B cell (primary cell): Measurements from ENCODE around the gene SFXN4. TPM values are rescaled to one million over a fixed set of nuclear protein-coding genes. Genes with fewer than 3 reads are reported as not detected.
"Not testable (repeated sequence)": the region's sequence is repeated elsewhere in the genome, so short reads cannot be mapped to it uniquely, and the experiment has no call there.

Experiments
- ATAC-seq: fragments of 200-7000 bp; cut with Tn5 transposase; one replicate; pipeline ENCODE4 v1.10.0; 2021; ENCODE audit warnings: low read depth, mild to moderate bottlenecking, moderate number of reproducible peaks, moderate library complexity
- CTCF ChIA-PET: fragments of 350-600 bp; sonication (Branson Sonifier 250); formaldehyde crosslinking; loops from one replicate; lab custom pipeline; 2021; ENCODE audit warnings: antibody characterized with exemption, inconsistent platforms; lab: Charles Lee
- POLR2A ChIA-PET: fragments of 350-600 bp; sonication (Branson Sonifier 250); formaldehyde crosslinking; loops from one replicate; lab custom pipeline; 2021; ENCODE audit warnings: antibody characterized with exemption; lab: Charles Lee
- DNase-seq: peaks from one replicate; pipeline ENCODE4 v3.0.0; 2013
- H2AFZ ChIP-seq: 2 replicates; pipeline ENCODE4 v1.6.1; 2012; ENCODE audit warnings: mild to moderate bottlenecking, low read depth, low read length; ENCODE audit not compliant: insufficient read depth, poor library complexity, severe bottlenecking
- H3K27ac ChIP-seq, 2 donors: 1 replicate in 1 of 2; 2 replicates in 1 of 2; pipeline ENCODE4 v1.5.1; 2012 to 2013; ENCODE audit warnings: low read length in 2 of 2, mild to moderate bottlenecking in 2 of 2, moderate library complexity in 1 of 2
- H3K27me3 ChIP-seq, 4 experiments: fragments of 200-600 bp in 1 of 4; sonication (generic) in 1 of 4; replicated peaks in 1 of 4; 1 replicate in 2 of 4; 2 replicates in 2 of 4; pipeline versions ENCODE4 v1.6.1 to v1.7.0; 2013 to 2016; ENCODE audit warnings: low read length in 3 of 4, mild to moderate bottlenecking in 2 of 4, mixed read lengths in 1 of 4, moderate library complexity in 1 of 4; ENCODE audit not compliant: insufficient read depth in 4 of 4, control insufficient read depth in 3 of 4; ENCODE audit errors: control extremely low read depth in 1 of 4
- H3K36me3 ChIP-seq, 2 experiments: replicated peaks in 1 of 2; 1 replicate in 1 of 2; 2 replicates in 1 of 2; pipeline versions ENCODE4 v1.6.1 to v1.7.1; 2013; ENCODE audit warnings: low read length in 1 of 2; ENCODE audit not compliant: insufficient read depth in 2 of 2, control insufficient read depth in 1 of 2; ENCODE audit errors: control extremely low read depth in 1 of 2, extremely low read depth in 1 of 2
- H3K4me1 ChIP-seq, 2 donors: fragments of 200-600 bp in 1 of 2; sonication (generic) in 1 of 2; 1 replicate in 1 of 2; 2 replicates in 1 of 2; pipeline versions ENCODE4 v1.5.1 to v1.6.1; 2013 to 2017; ENCODE audit warnings: low read length in 2 of 2; ENCODE audit not compliant: control insufficient read depth in 2 of 2, insufficient read depth in 2 of 2
- H3K4me2 ChIP-seq: replicated peaks from 2 replicates; pipeline ENCODE3; 2012; ENCODE audit warnings: mild to moderate bottlenecking, low read depth, low read length; ENCODE audit not compliant: poor library complexity, severe bottlenecking
- H3K4me3 ChIP-seq, 5 experiments: fragments of 200-600 bp in 1 of 5; sonication (generic) in 1 of 5; 1 replicate in 3 of 5; 2 replicates in 2 of 5; pipeline versions ENCODE4 v1.5.1 to v1.7.0; 2011 to 2016; ENCODE audit warnings: low read length in 4 of 5, mild to moderate bottlenecking in 4 of 5, low read depth in 2 of 5, control low read depth in 1 of 5, moderate library complexity in 1 of 5; ENCODE audit not compliant: insufficient read depth in 1 of 5; ENCODE audit errors: control extremely low read depth in 1 of 5, extremely low read depth in 1 of 5
- H3K79me2 ChIP-seq: fragments of 200-600 bp; sonication (generic); one replicate; pipeline ENCODE4 v1.6.0; 2016; ENCODE audit warnings: low read length; ENCODE audit not compliant: control insufficient read depth, insufficient read depth
- H3K9ac ChIP-seq: fragments of 200-600 bp; sonication (generic); 2 replicates; pipeline ENCODE4 v1.6.1; 2017; ENCODE audit warnings: mild to moderate bottlenecking, low read length, moderate library complexity
- H3K9me3 ChIP-seq, 3 donors: one replicate each; pipeline versions ENCODE4 v1.6.1 to v1.7.1; 2013; ENCODE audit warnings: low read length in 2 of 3; ENCODE audit not compliant: control insufficient read depth in 2 of 3, insufficient read depth in 1 of 3; ENCODE audit errors: control extremely low read depth in 1 of 3
- H4K20me1 ChIP-seq: 2 replicates; pipeline ENCODE4 v1.6.0; 2012; ENCODE audit warnings: mild to moderate bottlenecking, low read length; ENCODE audit not compliant: insufficient read depth, control insufficient read depth, poor library complexity, severe bottlenecking
- H3K27ac Mint-ChIP-seq: one replicate; pipeline ENCODE4 v1.8.0; 2021; ENCODE audit warnings: mixed read lengths
- H3K27me3 Mint-ChIP-seq: one replicate; pipeline ENCODE4 v1.8.0; 2021; ENCODE audit warnings: mixed read lengths
- H3K4me1 Mint-ChIP-seq: one replicate; pipeline ENCODE4 v1.8.0; 2021; ENCODE audit warnings: mixed read lengths
- H3K4me3 Mint-ChIP-seq: one replicate; pipeline ENCODE4 v1.8.0; 2021; ENCODE audit warnings: mixed read lengths
- H3K9me3 Mint-ChIP-seq: one replicate; pipeline ENCODE4 v1.8.0; 2022; ENCODE audit warnings: mixed read lengths; ENCODE audit not compliant: insufficient read depth
- EZH2 ChIP-seq: IDR thresholded peaks from 2 replicates; pipeline ENCODE4 v1.6.1; 2012; ENCODE audit warnings: borderline replicate concordance, low read depth, mild to moderate bottlenecking, moderate library complexity, low read length; ENCODE audit not compliant: insufficient read depth, poor library complexity, severe bottlenecking
- WGBS: methylation state at CpG from one replicate; pipeline ENCODE4 v1.1.5; 2013; ENCODE audit warnings: missing lambda C conversion rate; ENCODE audit not compliant: insufficient coverage; 5-methylcytosine and 5-hydroxymethylcytosine counted together
- intact Hi-C: fragments of 100-400 bp; cut with micrococcal nuclease; formaldehyde crosslinking; loops from one replicate; pipeline ENCODE4 v1.10.0; 2022
- polyA plus RNA-seq: library from polyadenylated mRNA; depleted of rRNA; stranded (reverse); fragments of >200 nt; gene quantifications from 2 replicates; pipeline ENCODE4 v1.2.3, GENCODE V29; 2012
- total RNA-seq, 2 donors: library from RNA; stranded (reverse); fragments of 120-200 nt in 1 of 2; gene quantifications; 1 replicate in 1 of 2; 2 replicates in 1 of 2; pipeline versions ENCODE4 v1.2.3 to v1.2.4, GENCODE V29; 2013 to 2022
- TF ChIP-seq, protein P1 (sequence below): fragments of 200-600 bp; IDR thresholded peaks from one replicate; pipeline ENCODE4 v1.8.0; 2022; ENCODE audit warnings: antibody characterized with exemption, mild to moderate bottlenecking

Gene SFXN4
- total and polyA plus RNA-seq, 2 donors (not counting 1 experiment from before 2014, with no cell fraction given) = 9.8 to 15.4 TPM

DNA sequence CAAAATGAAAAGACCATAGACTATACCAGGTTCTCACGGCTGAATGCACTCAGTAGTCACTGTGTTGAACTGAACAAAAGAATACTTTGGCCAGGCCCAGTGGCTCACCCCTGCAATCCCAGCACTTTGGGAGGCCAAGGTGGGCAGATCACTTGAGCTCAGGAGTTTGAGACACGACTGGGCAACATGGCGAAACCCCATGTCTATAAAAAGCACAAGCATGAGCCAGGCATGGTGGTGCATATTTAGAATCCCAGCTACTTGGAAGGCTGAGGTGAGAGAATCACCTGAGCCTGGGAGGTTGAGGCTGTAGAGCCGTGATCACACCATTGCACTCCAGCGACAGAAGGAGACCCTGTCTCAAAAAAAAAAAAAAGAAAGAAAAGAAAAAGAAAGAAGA is 12.5 kb downstream of the SFXN4 start:
- Histone ChIP-seq H3K79me2 (no peaks in the 10 kb centered on the region), H3K9me3 (peaks cover 0 to 1% (median 0%) of the 10 kb centered on the region in 3 donors), H4K20me1 (no peaks in the 10 kb centered on the region), H3K27me3 (no peaks in the 10 kb centered on the region), H3K4me1 (no peaks in the 10 kb centered on the region), H2AFZ (no peak overlapping the region), H3K9ac (no peak overlapping the region), H3K4me2 (no peak overlapping the region), H3K4me3 (no peak overlapping the region), H3K27ac (no peak overlapping the region), H3K36me3 (peaks cover 1 to 47% of the 10 kb centered on the region in 2 experiments)
- POLR2A ChIA-PET = interaction anchor here (0.7 kb wide), 1 partner anchor 342 kb away, joined by 3 read pairs; no protein-coding TSS in a partner anchor
- no peak for TF ChIP-seq EZH2
- TF ChIP-seq, protein P1, sequence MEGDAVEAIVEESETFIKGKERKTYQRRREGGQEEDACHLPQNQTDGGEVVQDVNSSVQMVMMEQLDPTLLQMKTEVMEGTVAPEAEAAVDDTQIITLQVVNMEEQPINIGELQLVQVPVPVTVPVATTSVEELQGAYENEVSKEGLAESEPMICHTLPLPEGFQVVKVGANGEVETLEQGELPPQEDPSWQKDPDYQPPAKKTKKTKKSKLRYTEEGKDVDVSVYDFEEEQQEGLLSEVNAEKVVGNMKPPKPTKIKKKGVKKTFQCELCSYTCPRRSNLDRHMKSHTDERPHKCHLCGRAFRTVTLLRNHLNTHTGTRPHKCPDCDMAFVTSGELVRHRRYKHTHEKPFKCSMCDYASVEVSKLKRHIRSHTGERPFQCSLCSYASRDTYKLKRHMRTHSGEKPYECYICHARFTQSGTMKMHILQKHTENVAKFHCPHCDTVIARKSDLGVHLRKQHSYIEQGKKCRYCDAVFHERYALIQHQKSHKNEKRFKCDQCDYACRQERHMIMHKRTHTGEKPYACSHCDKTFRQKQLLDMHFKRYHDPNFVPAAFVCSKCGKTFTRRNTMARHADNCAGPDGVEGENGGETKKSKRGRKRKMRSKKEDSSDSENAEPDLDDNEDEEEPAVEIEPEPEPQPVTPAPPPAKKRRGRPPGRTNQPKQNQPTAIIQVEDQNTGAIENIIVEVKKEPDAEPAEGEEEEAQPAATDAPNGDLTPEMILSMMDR = no peak
- no peaks in the 10 kb centered on the region for H3K27me3 Mint-ChIP-seq
- H3K4me1 Mint-ChIP-seq = no peaks in the 10 kb centered on the region
- H3K9me3 Mint-ChIP-seq = no peaks in the 10 kb centered on the region
- ATAC-seq (no peak), DNase-seq (no peak)
- WGBS = 97% methylated on average over 3 of the region's 5 CpGs
- intact Hi-C loops = no loop called here
- H3K4me3 Mint-ChIP-seq = no peak overlapping the region
- CTCF ChIA-PET = interaction anchor here (0.6 kb wide), 1 partner anchor 137 kb away, joined by 3 read pairs; no protein-coding TSS in a partner anchor
- no peak overlapping the region for H3K27ac Mint-ChIP-seq

DNA sequence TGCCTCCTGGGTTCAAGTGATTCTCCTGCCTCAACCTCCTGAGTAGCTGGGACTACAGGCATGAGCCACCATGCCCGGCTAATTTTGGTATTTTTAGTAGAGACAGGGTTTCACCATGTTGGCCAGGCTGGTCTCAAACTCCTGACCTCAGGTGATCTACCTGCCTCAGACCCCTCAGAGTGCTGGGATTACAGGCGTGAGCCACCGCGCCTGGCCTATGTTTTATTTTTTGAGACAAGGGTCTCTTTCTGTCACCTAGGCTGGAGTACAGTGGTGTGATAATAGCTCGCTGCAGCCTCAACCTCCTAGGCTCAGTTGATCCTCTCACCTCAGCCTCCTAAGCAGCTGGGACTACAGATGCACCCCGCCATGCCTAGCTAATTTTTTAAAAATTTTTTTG is 13.9 kb downstream of the SFXN4 start:
- CTCF ChIA-PET = interaction anchor here (0.6 kb wide), 1 partner anchor 458 kb away, joined by 3 read pairs; no protein-coding TSS in a partner anchor
- H4K20me1 ChIP-seq, H3K4me1 Mint-ChIP-seq, H3K27me3 Mint-ChIP-seq, POLR2A ChIA-PET, DNase-seq, H3K4me3 ChIP-seq, H3K27me3 ChIP-seq, H3K27ac ChIP-seq, H3K4me1 ChIP-seq, H3K4me2 ChIP-seq, H3K9me3 ChIP-seq, intact Hi-C loops, H3K9me3 Mint-ChIP-seq, H3K9ac ChIP-seq, ATAC-seq, H2AFZ ChIP-seq, H3K4me3 Mint-ChIP-seq, H3K79me2 ChIP-seq, H3K27ac Mint-ChIP-seq: not testable (repeated sequence)
- peaks cover 1 to 50% of the 10 kb centered on the region in 2 experiments for H3K36me3 ChIP-seq
- 100% methylated on average over 3 of the region's 6 CpGs for WGBS
